NCI-H460 (cell line): ENCODE data around the gene MBNL2. TPM values are rescaled to one million over a fixed set of nuclear protein-coding genes. Genes with fewer than 3 reads are reported as not detected.

Experiments
- DNase-seq: peaks from one replicate; pipeline ENCODE4 v3.0.0-alpha.2; 2016; ENCODE audit warnings: low read depth; ENCODE audit errors: extremely low read depth
- total RNA-seq: library from RNA; depleted of rRNA; stranded (reverse); fragments of >200 nt; shearing (Covaris generic); gene quantifications from 2 replicates; pipeline ENCODE4 v1.2.3, GENCODE V29; 2014

Gene MBNL2
- total RNA-seq, 1 experiment from 2014 or later = 48.9 TPM

DNA sequence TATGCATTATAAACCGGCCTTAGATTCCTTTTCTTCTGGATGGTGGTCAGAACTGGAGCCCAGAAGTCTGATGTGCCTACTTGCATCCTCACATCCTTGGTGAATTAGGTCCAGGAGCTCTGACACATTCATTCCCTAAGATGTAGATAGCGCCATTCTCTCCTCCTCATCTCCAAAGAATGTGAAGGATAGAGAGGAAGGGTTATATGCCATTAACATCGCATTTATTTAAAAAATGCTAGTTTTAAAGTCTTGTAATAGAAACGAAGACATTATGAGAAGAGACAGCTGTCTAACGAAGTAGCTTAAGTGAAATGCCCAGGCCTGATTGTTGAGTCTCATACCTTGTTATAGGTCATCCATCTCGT lies 9.7 kb downstream of the MBNL2 start:
- DNase-seq = no peak

GRCh38 chr13:97233499-97233898 lies 11.4 kb downstream of the MBNL2 start:
- DNase-seq = no peak

GRCh38 chr13:97234236-97234635 lies 12.1 kb downstream of the MBNL2 start:
- no peak for DNase-seq

GRCh38 chr13:97234742-97235141 lies 12.6 kb downstream of the MBNL2 start:
- DNase-seq = no peak

DNA sequence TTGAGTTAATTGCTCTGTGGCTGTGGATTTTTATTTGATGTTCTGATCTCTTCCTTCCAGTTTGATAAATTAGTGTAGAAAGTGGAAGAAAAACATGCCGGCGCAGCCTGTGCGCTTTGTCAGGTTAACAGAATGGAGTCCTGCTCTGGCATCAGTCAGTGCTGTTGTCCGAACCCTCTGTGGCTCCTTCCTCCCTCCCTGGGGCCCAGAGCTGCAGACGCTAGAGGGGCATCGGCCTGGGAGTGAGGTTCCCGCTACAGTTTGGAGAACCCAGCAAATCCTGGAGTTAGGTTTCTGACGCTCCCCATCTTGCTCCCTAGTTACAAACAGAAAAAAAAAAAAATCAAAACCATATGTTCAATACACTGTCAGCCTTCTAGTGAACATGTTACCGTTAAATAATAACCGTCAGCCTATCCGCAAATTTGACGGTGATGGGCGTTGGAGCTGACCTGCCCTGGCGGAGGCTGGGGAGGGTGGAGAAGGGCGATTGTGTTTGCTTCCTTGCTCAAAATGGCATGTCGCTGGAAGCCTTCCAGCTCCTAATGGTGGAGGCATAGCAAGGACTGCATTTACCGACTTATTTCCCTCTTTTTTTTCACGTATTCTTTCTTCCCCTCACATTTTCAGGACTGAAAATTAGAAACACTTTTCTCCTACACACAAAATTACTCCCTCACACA lies 13.6 kb downstream of the MBNL2 start:
- DNase-seq = no peak

DNA sequence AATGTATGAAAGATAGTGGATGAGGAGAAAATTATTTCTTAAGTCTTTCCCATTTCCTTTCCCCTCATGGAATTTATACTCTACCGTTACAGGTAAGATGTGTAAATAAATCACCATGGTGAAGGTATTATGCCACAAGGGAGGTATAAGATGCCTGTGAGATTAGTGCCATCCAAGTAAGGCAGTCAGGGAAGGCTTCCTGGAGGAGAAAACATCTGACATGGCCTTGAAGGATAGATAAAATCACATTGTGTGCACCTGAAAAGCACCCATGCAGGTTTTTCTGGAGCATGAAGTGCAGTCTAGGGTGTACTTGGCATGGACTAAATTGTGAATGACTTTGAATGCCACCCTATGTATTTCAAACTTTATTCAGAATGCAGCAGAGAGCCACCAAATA lies 15.3 kb downstream of the MBNL2 start:
- no peak for DNase-seq

- no peak for DNase-seq
Observed at GRCh38 chr13:97238432-97238831, 16.3 kb downstream of the MBNL2 start.

DNA sequence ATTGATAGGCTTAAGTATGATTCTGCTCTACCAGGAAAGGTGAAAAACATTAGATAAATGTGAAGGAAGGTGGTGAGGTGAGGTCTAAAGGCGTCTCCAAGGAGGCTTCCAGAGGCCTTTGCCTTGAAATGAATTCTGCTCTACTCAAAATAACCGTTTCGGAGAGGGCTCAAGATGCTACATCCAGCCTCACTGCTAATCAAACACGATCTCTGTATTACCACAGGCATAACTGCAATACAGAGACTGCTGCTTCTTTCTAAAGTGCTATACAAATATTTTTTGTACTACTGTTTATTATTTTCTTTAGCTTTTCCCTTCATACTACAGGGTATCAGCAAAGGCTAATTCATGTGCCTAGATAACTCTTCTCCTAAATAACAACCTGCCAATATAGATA lies 16.8 kb downstream of the MBNL2 start:
- no peak for DNase-seq

DNA sequence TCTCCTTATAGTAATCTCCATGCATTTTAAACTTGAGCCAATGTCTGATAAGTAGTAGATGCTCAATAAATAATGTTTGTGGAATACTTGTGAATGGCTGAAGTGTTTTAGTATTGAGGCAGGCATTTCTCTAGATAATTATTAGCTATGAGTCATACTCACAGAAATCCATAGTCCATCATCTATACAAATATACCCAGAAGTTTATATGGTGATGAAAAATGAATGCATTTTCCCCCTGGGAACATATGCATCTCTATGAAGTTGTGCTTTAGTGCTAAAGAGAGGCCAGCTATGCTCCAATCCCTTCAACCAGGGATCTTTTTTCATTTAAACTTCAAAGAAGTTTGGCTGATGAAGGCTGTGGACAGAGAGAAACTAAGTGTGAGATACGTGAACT lies 17.2 kb downstream of the MBNL2 start:
- DNase-seq = no peak

DNA sequence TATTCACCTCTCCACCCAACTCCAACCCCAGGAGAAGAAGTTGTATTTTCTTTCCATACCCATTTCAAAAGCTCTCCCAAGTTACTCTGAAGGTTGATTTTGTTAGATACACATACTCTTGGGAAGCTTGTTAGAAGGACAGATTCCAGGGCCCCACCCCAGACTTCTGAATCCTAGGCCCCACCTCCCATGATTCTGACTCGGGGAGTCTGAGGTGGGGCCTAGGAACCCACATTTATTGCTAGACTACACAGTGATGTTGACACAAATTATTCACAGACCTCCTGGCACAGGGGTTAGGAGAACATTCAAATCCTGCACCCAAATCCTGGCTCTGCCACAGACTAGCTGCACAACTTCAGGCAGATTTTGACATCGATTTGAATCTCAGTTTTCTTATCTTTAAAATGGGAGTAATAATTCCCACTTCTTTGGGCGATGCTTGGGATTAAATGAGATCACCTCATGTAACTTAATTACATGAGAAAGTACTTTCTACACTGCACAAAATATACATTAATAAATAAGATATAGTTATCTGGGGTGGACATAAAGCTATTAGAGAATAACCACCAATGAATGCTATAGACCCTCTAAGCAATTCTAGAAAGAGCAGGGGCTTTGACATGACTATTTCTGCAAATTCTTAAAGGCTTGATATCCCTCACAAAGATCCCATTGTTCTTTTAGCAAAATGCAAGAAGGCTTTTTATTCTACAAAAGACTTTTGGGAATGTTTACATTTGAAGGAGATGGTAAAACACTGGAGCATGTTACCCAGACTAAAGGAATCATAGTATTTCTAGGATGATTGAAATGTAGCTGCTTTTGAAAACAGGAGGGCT lies 18.0 kb downstream of the MBNL2 start:
- DNase-seq = no peak

DNA sequence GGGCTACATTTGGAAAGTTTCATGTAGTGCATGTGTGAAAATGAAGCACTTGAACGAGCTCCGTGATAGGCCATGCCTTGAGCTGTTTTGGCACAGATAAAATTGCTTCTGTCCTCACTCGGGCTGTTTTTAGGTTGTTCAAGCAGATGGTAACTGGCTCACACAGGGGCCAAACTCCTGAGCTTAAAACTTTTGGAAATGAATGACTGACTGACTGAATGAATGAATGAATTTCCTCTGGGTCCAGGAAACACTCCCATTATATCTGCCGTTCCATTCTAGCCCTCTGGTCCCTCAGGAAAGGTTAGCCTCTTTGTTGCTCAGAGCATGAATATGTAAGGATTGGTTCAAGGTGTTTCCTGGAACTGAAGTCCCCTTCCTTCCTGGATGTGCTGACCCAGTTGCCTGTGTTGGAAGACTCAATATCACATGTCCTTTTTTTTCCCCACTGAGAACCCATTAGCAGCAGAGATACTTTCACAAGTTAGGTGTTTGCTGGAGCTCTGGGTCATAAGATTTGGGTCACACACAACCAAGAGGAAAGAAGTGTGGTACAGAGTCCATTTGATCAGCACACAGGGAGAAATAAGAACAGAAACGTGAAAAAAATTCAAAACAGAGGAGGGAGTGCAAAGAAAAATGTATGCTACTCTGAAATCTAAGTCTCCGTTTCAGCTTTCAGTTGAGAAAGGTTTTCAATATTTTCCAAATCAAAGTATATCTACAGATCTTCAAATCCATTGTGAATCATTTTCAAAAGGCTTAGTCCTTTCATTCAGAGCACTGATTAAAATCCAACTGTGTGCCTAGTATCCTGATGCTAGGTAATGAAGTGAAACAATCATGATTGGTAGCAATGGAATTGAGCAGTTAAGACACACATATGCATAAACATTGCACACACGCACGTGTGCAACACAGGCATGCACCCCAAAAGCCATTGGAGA lies 18.9 kb downstream of the MBNL2 start:
- DNase-seq = no peak

DNA sequence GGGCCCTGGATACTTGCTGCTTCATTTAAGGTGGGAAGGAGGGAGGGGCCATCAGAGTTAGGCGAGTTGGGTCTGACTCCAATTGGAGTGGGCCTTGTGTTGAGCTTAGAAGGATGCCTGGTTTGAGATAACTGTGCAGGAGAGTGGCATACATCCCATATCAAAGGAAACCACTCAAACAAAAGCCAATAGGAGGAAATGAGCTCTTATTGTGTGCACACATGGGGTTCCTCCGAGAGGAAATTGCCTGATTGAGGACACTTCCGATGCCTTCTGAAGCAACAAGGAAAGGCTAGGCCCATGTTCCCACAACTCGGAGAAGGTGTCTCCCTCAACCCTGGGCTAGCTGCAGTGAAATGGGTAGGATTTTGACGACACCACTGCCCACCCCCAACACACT lies 19.6 kb downstream of the MBNL2 start:
- DNase-seq = no peak

GRCh38 chr13:97242755-97243497 lies 20.8 kb downstream of the MBNL2 start:
- DNase-seq = no peak

GRCh38 chr13:97243915-97244781 lies 22.0 kb downstream of the MBNL2 start:
- DNase-seq = no peak

DNA sequence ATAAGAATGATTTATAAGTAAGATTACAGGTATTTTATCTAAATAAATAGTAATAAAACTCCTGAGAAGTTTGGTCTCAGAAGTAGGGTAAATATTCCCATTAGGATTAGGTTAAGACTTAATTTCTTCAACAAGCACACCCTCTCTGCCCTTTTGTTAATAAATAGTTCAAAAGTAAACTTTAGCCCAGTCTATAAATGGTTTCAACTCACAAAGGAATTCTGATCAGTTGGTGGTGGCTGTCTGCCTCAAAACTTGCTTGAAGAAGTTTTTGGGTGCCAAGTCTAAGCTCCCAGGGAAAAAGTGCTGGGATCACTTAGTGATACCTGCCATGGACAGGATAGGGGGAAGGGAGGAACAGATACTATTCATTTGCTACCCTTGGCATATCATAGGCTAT lies 22.9 kb downstream of the MBNL2 start:
- DNase-seq = no peak

GRCh38 chr13:97246596-97247158 lies 24.5 kb downstream of the MBNL2 start:
- DNase-seq = no peak

DNA sequence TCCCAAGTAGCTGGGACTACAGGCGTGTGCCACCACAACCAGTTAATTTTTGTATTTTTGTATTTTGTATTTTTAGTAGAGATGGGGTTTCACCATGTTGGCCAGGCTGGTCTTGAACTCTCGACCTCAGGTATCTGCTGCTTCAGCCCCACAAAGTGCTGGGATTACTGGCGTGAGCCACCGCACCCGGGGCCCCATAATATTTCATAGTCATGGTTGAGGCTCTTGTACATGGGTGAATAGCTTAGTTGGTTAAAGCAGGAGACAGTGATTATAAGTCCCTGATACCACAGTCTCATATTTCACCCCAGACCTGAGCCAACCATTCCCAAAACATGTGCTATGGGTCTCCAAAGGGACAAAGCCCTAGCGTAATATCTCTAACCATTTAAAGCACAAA lies 26.1 kb downstream of the MBNL2 start:
- no peak for DNase-seq

DNA sequence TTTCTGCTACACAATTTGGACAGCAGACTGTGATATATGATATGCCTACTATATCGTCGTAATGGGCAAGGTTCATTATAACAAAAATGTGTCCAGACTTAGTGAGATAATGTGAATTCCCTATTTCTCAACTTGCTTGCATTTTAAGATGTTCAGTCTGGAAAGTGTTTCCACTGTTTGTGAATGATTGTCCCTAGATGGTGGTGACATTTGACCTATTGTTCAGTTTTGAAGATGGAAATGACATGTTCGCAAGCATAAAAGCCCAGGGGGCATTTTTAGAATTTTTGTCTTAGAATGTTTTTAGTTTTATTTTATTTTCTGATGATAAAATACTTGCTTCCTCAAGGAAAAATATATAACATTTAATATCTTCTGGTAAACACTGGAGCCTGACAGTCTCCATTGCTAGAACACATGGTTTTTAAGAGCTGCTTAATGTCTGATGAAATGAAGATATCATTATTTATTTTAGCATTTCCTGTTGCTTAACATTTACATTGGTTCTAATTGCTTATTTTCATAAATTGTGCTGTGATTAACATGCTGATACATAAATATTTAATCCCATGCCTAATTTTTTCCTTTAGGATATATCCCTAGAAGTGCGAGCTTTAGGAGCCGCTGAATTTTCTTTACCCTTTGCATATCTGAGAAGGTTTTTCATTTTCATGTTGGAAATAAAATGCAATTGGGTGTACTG lies 27.1 kb downstream of the MBNL2 start:
- DNase-seq = no peak
